ENCODE measurements around the gene WNT11. TPM values are rescaled to one million over a fixed set of nuclear protein-coding genes. Genes with fewer than 3 reads are reported as not detected.

Gene WNT11
- polyA plus RNA-seq, 1 donor (not counting 4 experiments of a cell fraction or from before 2014, with no cell fraction given) = not detected

GRCh38 chr11:76236092-76236999 is 30.0 kb upstream of the WNT11 start:
- Histone ChIP-seq H3K4me1 (ENCODE audit: control insufficient read depth, extremely low read depth, insufficient read depth, low read length) (no peaks in the 10 kb centered on the region), H3K79me2 (ENCODE audit: control insufficient read depth, insufficient read depth, low read length) (no peaks in the 10 kb centered on the region), H3K9ac (ENCODE audit: control insufficient read depth, extremely low read depth, insufficient read depth, low read length) (peak overlapping the region; percentile 70), H3K36me3 (ENCODE audit: control insufficient read depth in 2 of 2, extremely low read depth in 1 of 2, insufficient read depth in 2 of 2, low read length in 2 of 2) (no peaks in the 10 kb centered on the region), H2AFZ (ENCODE audit: control insufficient read depth, low read length) (peak overlapping the region; percentile 99), H3K9me1 (ENCODE audit: control insufficient read depth, extremely low read depth, insufficient read depth, low read length) (no peaks in the 10 kb centered on the region), H3K27ac (ENCODE audit: control insufficient read depth, insufficient read depth, low read length) (no peak overlapping the region), H3K27me3 (ENCODE audit: control insufficient read depth, extremely low read depth, insufficient read depth, low read length) (peaks cover 3% of the 10 kb centered on the region), H4K20me1 (ENCODE audit: control insufficient read depth, extremely low read depth, insufficient read depth, low read length) (no peaks in the 10 kb centered on the region), H3K4me2 (ENCODE audit: control insufficient read depth, extremely low read depth, insufficient read depth, low read depth, low read length) (peak overlapping the region; percentile 67), H3K9me3 (ENCODE audit: control insufficient read depth, low read depth, low read length) (no peaks in the 10 kb centered on the region), H3K4me3 (ENCODE audit: control insufficient read depth in 2 of 3, extremely low read depth in 1 of 3, insufficient read depth in 2 of 3, low read depth in 1 of 3, low read length in 3 of 3) (peak overlapping the region; percentile 68 to 91 (median 90))
- FAIRE-seq = no peak
- dilution Hi-C loops (cut with MboI; ENCODE audit: extremely low pct_ligation_motif_present, low sequenced_read_pairs) = no loop called here
- no peak for DNase-seq (ENCODE audit: low read depth, low spot score)
- no peak for TF ChIP-seq CTCF (optimal IDR thresholded peaks at IDR 0.05 in 1 of 3, IDR thresholded peaks at IDR 0.05 in 1 of 3, conservative IDR thresholded peaks at IDR 0.05 in 1 of 3; ENCODE audit: extremely low read depth in 1 of 3, insufficient read depth in 2 of 3, low read length in 3 of 3)
- no peak for TF ChIP-seq EZH2 (IDR thresholded peaks at IDR 0.05; ENCODE audit: low read length)

- Histone ChIP-seq H3K27me3 (ENCODE audit: control insufficient read depth, extremely low read depth, insufficient read depth, low read length) (peaks cover 3% of the 10 kb centered on the region), H3K36me3 (ENCODE audit: control insufficient read depth in 2 of 2, extremely low read depth in 1 of 2, insufficient read depth in 2 of 2, low read length in 2 of 2) (no peaks in the 10 kb centered on the region), H2AFZ (ENCODE audit: control insufficient read depth, low read length) (peak overlapping the region; percentile 99), H3K4me3 (ENCODE audit: control insufficient read depth in 2 of 3, extremely low read depth in 1 of 3, insufficient read depth in 2 of 3, low read depth in 1 of 3, low read length in 3 of 3) (peak overlapping the region; percentile 68 to 91 (median 90)), H3K4me1 (ENCODE audit: control insufficient read depth, extremely low read depth, insufficient read depth, low read length) (no peaks in the 10 kb centered on the region), H4K20me1 (ENCODE audit: control insufficient read depth, extremely low read depth, insufficient read depth, low read length) (no peaks in the 10 kb centered on the region), H3K9me3 (ENCODE audit: control insufficient read depth, low read depth, low read length) (no peaks in the 10 kb centered on the region), H3K79me2 (ENCODE audit: control insufficient read depth, insufficient read depth, low read length) (no peaks in the 10 kb centered on the region), H3K4me2 (ENCODE audit: control insufficient read depth, extremely low read depth, insufficient read depth, low read depth, low read length) (peak overlapping the region; percentile 86), H3K27ac (ENCODE audit: control insufficient read depth, insufficient read depth, low read length) (peak overlapping the region; percentile 48), H3K9me1 (ENCODE audit: control insufficient read depth, extremely low read depth, insufficient read depth, low read length) (no peaks in the 10 kb centered on the region), H3K9ac (ENCODE audit: control insufficient read depth, extremely low read depth, insufficient read depth, low read length) (peak overlapping the region; percentile 74)
- peak; percentile 48 for DNase-seq (ENCODE audit: low read depth, low spot score)
- no peak for FAIRE-seq
- dilution Hi-C loops (cut with MboI; ENCODE audit: extremely low pct_ligation_motif_present, low sequenced_read_pairs) = no loop called here
- TF ChIP-seq CTCF (optimal IDR thresholded peaks at IDR 0.05 in 1 of 3, IDR thresholded peaks at IDR 0.05 in 1 of 3, conservative IDR thresholded peaks at IDR 0.05 in 1 of 3; ENCODE audit: extremely low read depth in 1 of 3, insufficient read depth in 2 of 3, low read length in 3 of 3) = no peak
- no peak for TF ChIP-seq EZH2 (IDR thresholded peaks at IDR 0.05; ENCODE audit: low read length)
Observed at GRCh38 chr11:76235233-76236091, 29.2 kb upstream of the WNT11 start.

Data from keratinocyte (primary cell).